Activated naive CD8-positive, alpha-beta T cell treated with anti-CD3 and anti-CD28 coated beads for 36 hours (primary cell): ENCODE data around the gene PTPRD. TPM values are rescaled to one million over a fixed set of nuclear protein-coding genes. Genes with fewer than 3 reads are reported as not detected.
"Not testable (repeated sequence)": the region's sequence is repeated elsewhere in the genome, so short reads cannot be mapped to it uniquely, and the experiment has no call there.

ENCODE experiments used
- DNase-seq: peaks from one replicate; pipeline ENCODE4 v3.0.0; 2021
- H3K27ac Mint-ChIP-seq: one replicate; pipeline ENCODE4 v1.8.0; 2022; ENCODE audit warnings: mild to moderate bottlenecking, moderate library complexity, mixed read lengths
- H3K27me3 Mint-ChIP-seq: one replicate; pipeline ENCODE4 v1.8.0; 2022; ENCODE audit warnings: mild to moderate bottlenecking, mixed read lengths
- H3K36me3 Mint-ChIP-seq: one replicate; pipeline ENCODE4 v1.8.0; 2021; ENCODE audit warnings: mild to moderate bottlenecking, mixed read lengths
- H3K4me1 Mint-ChIP-seq: one replicate; pipeline ENCODE4 v1.8.0; 2021; ENCODE audit warnings: mixed read lengths
- H3K4me3 Mint-ChIP-seq: one replicate; pipeline ENCODE4 v1.8.0; 2022; ENCODE audit warnings: mild to moderate bottlenecking, moderate library complexity, mixed read lengths
- H3K9me3 Mint-ChIP-seq: one replicate; pipeline ENCODE4 v1.8.0; 2022; ENCODE audit warnings: mixed read lengths
- total RNA-seq, 2 experiments: library from RNA; stranded (reverse); gene quantifications; one replicate each; pipeline ENCODE4 v1.2.3, GENCODE V29; 2021

PTPRD gene
- total RNA-seq, 2 experiments from 2014 or later = 0.16 to 0.18 TPM

- no peak for DNase-seq
- Mint-ChIP-seq H3K27me3 (no peaks in the 10 kb centered on the region), H3K36me3 (no peaks in the 10 kb centered on the region)
These were observed 1442.2 kb downstream of the PTPRD start for GRCh38 chr9:9170439-9171134.

DNA sequence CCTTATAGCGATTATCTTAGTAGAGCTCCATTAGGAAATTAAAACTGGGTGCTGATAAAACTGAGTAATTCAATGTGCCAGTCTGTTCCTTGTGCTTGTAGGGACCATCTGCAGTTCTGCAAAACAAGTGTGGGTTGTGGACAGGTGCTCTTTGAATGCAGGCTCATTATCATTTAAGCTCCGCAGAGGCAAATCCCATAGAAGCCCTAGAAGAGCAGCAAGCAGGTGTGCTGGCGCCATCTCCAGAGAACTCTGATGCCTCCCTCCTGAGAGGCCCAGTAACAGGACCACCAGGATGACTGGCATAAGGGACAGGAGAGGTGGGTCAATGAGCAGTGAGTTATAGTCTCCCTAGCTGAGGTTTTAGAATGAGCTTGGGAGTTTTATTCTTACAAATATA is 1470.8 kb downstream of the PTPRD start:
- H3K36me3 Mint-ChIP-seq = no peaks in the 10 kb centered on the region
- no peaks in the 10 kb centered on the region for H3K27me3 Mint-ChIP-seq
- DNase-seq = no peak
- H3K27ac Mint-ChIP-seq = no peak overlapping the region
- no peak overlapping the region for H3K4me3 Mint-ChIP-seq
- no peaks in the 10 kb centered on the region for H3K9me3 Mint-ChIP-seq
- H3K4me1 Mint-ChIP-seq = no peaks in the 10 kb centered on the region

More at GRCh38 chr9:9170439-9171134, 1442.2 kb downstream of the PTPRD start:
- Mint-ChIP-seq H3K4me3 (no peak overlapping the region), H3K9me3 (no peaks in the 10 kb centered on the region), H3K27ac (no peak overlapping the region), H3K4me1 (no peaks in the 10 kb centered on the region)

- Mint-ChIP-seq H3K9me3 (no peaks in the 10 kb centered on the region), H3K4me3 (no peak overlapping the region), H3K4me1 (no peaks in the 10 kb centered on the region), H3K27me3 (peaks cover 3% of the 10 kb centered on the region), H3K36me3 (no peaks in the 10 kb centered on the region), H3K27ac (no peak overlapping the region)
- no peak for DNase-seq
These were observed 1479.3 kb downstream of the PTPRD start for GRCh38 chr9:9133526-9133925.

DNA sequence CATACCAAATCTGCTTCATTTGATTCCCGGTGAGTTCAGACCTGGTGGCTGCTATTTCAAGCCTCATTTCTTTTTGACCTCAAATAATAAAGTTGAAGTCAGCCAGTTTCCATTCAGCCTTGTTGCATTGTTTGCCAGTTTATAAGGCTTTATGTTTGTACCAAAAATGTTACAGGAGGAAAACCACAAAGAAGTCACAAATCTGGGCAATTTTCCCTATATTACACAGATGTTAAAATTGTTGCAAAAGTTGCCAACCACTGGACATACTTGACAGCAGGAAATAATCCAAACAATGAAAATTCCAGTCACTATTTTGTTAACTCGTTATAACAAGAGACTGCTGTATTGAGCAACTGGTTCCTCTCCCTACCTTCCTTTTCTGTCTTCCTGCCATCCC is 1488.2 kb downstream of the PTPRD start:
- H3K9me3 Mint-ChIP-seq = no peaks in the 10 kb centered on the region
- peaks cover 3% of the 10 kb centered on the region for H3K27me3 Mint-ChIP-seq
- no peaks in the 10 kb centered on the region for H3K4me1 Mint-ChIP-seq
- DNase-seq = no peak
- H3K4me3 Mint-ChIP-seq = no peak overlapping the region
- no peaks in the 10 kb centered on the region for H3K36me3 Mint-ChIP-seq
- no peak overlapping the region for H3K27ac Mint-ChIP-seq

GRCh38 chr9:9122230-9122875 is 1490.4 kb downstream of the PTPRD start:
- no peaks in the 10 kb centered on the region for H3K9me3 Mint-ChIP-seq

DNA sequence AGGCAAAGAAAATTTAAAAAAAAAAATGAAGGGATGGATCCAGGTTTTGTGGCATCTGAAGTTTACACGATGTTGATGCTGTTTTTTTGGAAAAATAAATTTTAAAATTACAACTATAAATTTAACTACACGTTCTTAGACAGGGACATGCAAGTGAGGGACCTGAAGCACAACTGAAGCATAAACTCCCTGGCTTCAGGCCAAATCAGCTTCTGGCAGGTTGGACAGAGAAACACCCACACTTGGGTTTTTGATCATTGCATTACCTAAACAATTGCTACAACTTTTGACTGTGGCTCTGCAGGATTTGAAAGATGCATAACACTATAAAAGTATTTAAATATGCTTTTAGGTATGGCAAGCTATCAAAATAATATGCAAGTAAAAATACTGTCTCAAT is 1494.9 kb downstream of the PTPRD start:
- peaks cover 4% of the 10 kb centered on the region for H3K9me3 Mint-ChIP-seq
- H3K27ac Mint-ChIP-seq = no peak overlapping the region
- H3K27me3 Mint-ChIP-seq = no peaks in the 10 kb centered on the region
- no peak for DNase-seq
- H3K4me1 Mint-ChIP-seq = no peaks in the 10 kb centered on the region
- no peak overlapping the region for H3K4me3 Mint-ChIP-seq
- H3K36me3 Mint-ChIP-seq = no peaks in the 10 kb centered on the region

More at GRCh38 chr9:9122230-9122875, 1490.4 kb downstream of the PTPRD start:
- no peak for DNase-seq
- no peaks in the 10 kb centered on the region for H3K36me3 Mint-ChIP-seq
- no peak overlapping the region for H3K27ac Mint-ChIP-seq
- no peak overlapping the region for H3K4me3 Mint-ChIP-seq
- H3K4me1 Mint-ChIP-seq = no peaks in the 10 kb centered on the region
- no peaks in the 10 kb centered on the region for H3K27me3 Mint-ChIP-seq

DNA sequence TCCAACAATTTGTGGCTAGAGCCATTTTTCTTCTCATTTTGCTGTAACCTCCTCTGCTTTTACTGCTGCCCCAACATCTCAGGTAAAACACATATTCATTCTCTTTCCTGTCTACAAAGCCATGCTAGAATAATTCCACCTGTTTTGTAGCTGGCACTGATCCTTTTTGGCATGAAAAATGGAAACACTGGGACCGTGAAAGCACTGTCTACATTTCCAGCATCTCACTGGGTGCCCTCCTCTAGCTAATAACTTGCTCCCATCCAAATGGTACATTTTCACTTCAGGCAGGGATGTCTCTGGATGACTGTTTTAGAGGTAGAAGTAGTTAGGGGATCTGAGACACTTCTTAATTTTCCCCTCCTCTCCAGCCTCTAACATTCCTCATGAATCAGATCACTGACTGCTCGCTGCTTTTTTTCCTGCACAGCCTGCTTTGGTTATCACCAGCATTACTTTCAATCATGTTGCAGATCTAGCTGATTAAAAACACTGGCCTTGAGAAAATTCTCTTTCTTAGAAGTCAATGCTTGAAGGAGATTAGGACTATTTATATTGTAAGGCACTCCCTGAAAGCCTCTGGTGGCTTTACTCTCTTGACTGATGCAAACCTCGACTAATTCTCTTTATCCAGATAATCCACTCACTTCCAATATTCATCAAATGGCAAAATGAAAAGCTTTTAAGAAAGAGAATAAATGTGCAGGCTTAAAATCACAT is 1500.6 kb downstream of the PTPRD start:
- no peak overlapping the region for H3K4me3 Mint-ChIP-seq
- no peaks in the 10 kb centered on the region for H3K4me1 Mint-ChIP-seq
- H3K27me3 Mint-ChIP-seq = no peaks in the 10 kb centered on the region
- no peaks in the 10 kb centered on the region for H3K36me3 Mint-ChIP-seq
- peaks cover 4% of the 10 kb centered on the region for H3K9me3 Mint-ChIP-seq
- no peak overlapping the region for H3K27ac Mint-ChIP-seq
- no peak for DNase-seq

GRCh38 chr9:9108641-9109040 is 1504.2 kb downstream of the PTPRD start:
- no peak overlapping the region for H3K27ac Mint-ChIP-seq
- H3K4me3 Mint-ChIP-seq = no peak overlapping the region
- H3K27me3 Mint-ChIP-seq = no peaks in the 10 kb centered on the region
- no peaks in the 10 kb centered on the region for H3K9me3 Mint-ChIP-seq
- no peaks in the 10 kb centered on the region for H3K36me3 Mint-ChIP-seq
- no peaks in the 10 kb centered on the region for H3K4me1 Mint-ChIP-seq
- no peak for DNase-seq

- H3K4me3 Mint-ChIP-seq = no peak overlapping the region
- no peaks in the 10 kb centered on the region for H3K4me1 Mint-ChIP-seq
- no peaks in the 10 kb centered on the region for H3K36me3 Mint-ChIP-seq
- H3K27ac Mint-ChIP-seq = no peak overlapping the region
- H3K9me3 Mint-ChIP-seq = no peaks in the 10 kb centered on the region
- H3K27me3 Mint-ChIP-seq = no peaks in the 10 kb centered on the region
- DNase-seq = no peak
These were observed 1510.5 kb downstream of the PTPRD start for GRCh38 chr9:9102295-9102694.

DNA sequence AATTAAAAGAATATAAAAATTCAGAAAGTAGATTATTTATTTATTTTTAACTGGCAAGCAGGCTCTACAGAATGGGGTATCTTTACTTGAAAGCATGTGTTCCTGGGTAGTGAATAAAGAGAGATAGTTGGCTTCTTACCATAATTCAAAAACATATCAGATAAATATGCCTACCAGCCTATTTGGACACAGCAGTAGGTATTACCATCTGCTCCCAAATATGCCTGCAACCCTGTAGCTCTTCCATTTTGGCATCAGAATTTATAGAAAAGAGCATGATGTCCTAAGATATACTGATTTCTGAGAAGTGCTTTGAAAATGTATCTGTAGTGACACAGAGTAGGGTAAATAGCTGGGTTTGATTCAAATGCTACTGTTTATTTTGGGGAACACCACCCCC is 1512.7 kb downstream of the PTPRD start:
- Mint-ChIP-seq H3K4me1 (no peaks in the 10 kb centered on the region), H3K36me3 (no peaks in the 10 kb centered on the region), H3K9me3 (no peaks in the 10 kb centered on the region), H3K27ac (no peak overlapping the region), H3K4me3 (no peak overlapping the region), H3K27me3 (no peaks in the 10 kb centered on the region)
- DNase-seq = no peak

GRCh38 chr9:9099646-9100045 is 1513.2 kb downstream of the PTPRD start:
- no peak overlapping the region for H3K4me3 Mint-ChIP-seq
- H3K27ac Mint-ChIP-seq = no peak overlapping the region
- H3K4me1 Mint-ChIP-seq = no peaks in the 10 kb centered on the region
- no peaks in the 10 kb centered on the region for H3K36me3 Mint-ChIP-seq
- no peaks in the 10 kb centered on the region for H3K27me3 Mint-ChIP-seq
- H3K9me3 Mint-ChIP-seq = no peaks in the 10 kb centered on the region
- no peak for DNase-seq

DNA sequence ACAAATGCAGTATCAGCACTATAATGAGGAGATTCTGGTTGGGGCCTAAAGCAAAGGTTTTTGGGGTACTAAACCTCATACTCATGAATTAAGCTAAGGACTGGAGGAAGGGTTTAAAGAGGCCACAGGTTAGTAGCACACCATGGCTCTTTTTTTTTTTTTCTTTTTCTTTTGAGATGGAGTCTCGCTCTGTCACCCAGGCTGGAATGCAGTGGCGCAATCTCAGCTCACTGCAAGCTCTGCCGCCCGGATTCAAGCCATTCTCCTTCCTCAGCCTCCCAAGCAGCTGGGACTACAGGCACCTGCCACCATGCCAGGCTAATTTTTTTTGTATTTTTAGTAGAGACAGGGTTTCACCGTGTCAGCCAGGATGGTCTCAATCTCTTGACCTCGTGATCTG is 1515.5 kb downstream of the PTPRD start:
- H3K36me3 Mint-ChIP-seq, DNase-seq, H3K27ac Mint-ChIP-seq, H3K9me3 Mint-ChIP-seq, H3K27me3 Mint-ChIP-seq, H3K4me1 Mint-ChIP-seq, H3K4me3 Mint-ChIP-seq: not testable (repeated sequence)

DNA sequence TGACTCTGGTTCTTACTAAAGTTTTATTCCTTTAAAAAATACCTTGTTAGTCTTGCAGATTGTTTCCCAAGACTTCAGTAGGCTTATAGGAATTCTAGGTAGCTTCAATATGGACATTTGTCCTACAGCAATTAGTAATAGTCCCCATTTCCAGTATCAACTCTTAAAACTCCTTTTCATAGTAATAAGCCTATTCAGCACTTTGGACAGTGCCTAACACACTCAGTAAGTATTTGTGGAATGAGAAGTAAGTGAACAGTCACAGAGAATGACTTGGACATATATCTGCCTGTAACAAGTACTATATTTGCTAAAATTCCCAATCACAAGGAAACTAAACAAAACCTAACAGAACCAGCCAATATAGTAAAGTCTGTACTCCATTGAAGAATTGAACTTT is 1521.4 kb downstream of the PTPRD start:
- H3K27ac Mint-ChIP-seq = no peak overlapping the region
- no peak overlapping the region for H3K4me3 Mint-ChIP-seq
- no peaks in the 10 kb centered on the region for H3K4me1 Mint-ChIP-seq
- no peaks in the 10 kb centered on the region for H3K9me3 Mint-ChIP-seq
- no peaks in the 10 kb centered on the region for H3K27me3 Mint-ChIP-seq
- H3K36me3 Mint-ChIP-seq = no peaks in the 10 kb centered on the region
- no peak for DNase-seq

- Mint-ChIP-seq H3K27ac (no peak overlapping the region), H3K4me1 (no peaks in the 10 kb centered on the region), H3K27me3 (no peaks in the 10 kb centered on the region), H3K9me3 (peaks cover 24% of the 10 kb centered on the region), H3K4me3 (no peak overlapping the region), H3K36me3 (no peaks in the 10 kb centered on the region)
- DNase-seq = no peak
These were observed 1533.3 kb downstream of the PTPRD start for GRCh38 chr9:9079473-9079872.

- H3K4me1 Mint-ChIP-seq = no peaks in the 10 kb centered on the region
- peaks cover 21% of the 10 kb centered on the region for H3K9me3 Mint-ChIP-seq
These were observed 1534.5 kb downstream of the PTPRD start for GRCh38 chr9:9078301-9078700.

More at GRCh38 chr9:9078301-9078700, 1534.5 kb downstream of the PTPRD start:
- Mint-ChIP-seq H3K36me3 (no peaks in the 10 kb centered on the region), H3K27ac (no peak overlapping the region), H3K4me3 (no peak overlapping the region), H3K27me3 (no peaks in the 10 kb centered on the region)
- DNase-seq = no peak
